ENCODE data around the gene COX15.

COX15 gene

DNA sequence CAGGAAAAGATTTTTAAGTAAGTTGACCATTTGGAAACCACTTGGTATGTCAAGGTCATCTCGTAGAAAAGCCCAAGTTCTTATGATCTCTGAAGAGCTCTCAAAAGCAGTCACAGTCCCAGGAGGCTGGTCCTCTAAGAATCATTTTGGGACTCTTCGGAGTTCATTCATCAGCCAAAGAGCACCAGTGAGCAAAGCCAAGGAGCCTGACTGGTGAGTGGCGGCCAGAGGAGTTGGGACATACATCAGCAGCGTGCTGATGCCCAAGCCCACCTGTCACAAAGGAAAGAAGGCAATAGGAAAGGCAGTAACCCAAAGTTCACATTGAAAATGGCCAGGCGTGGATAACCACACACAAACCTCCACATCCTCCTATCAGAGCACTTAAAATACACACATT, 17.5 kb downstream of the COX15 start:
- Histone ChIP-seq H3K14ac (ENCODE audit: low read length) (no peak overlapping the region), H3K4ac (ENCODE audit: low read length) (no peak overlapping the region), H2BK120ac (ENCODE audit: low read depth, low read length) (no peak overlapping the region), H3K9me3 (replicated peaks in 1 of 2; ENCODE audit: control insufficient read depth in 2 of 2, insufficient read depth in 1 of 2, low read depth in 1 of 2, low read length in 2 of 2) (no peaks in the 10 kb centered on the region), H3K18ac (ENCODE audit: low read length) (no peak overlapping the region), H3K4me2 (ENCODE audit: insufficient read depth, low read length, poor library complexity, severe bottlenecking) (no peak overlapping the region), H3K36me3 (replicated peaks in 1 of 2; ENCODE audit: control insufficient read depth in 2 of 2, insufficient read depth in 2 of 2, low read length in 2 of 2) (peaks cover 21 to 91% of the 10 kb centered on the region in 2 donors), H2AK5ac (ENCODE audit: low read depth, low read length) (no peak overlapping the region), H3K23ac (ENCODE audit: low read depth, low read length, poor library complexity) (no peak overlapping the region), H2BK12ac (ENCODE audit: low read length) (no peak overlapping the region), H3K9ac (ENCODE audit: low read depth, low read length, poor library complexity) (no peak overlapping the region), H2BK5ac (ENCODE audit: low read length) (no peak overlapping the region), H3K4me1 (ENCODE audit: control insufficient read depth in 2 of 2, insufficient read depth in 1 of 2, low read depth in 1 of 2, low read length in 2 of 2) (no peaks in the 10 kb centered on the region), H3K4me3 (ENCODE audit: low read length in 2 of 2) (no peak overlapping the region), H4K91ac (ENCODE audit: low read depth, low read length, poor library complexity) (no peak overlapping the region), H3K27ac (replicated peaks; ENCODE audit: low read length) (no peak overlapping the region), H2AFZ (ENCODE audit: low read length) (no peak overlapping the region), H2BK15ac (ENCODE audit: low read length) (no peak overlapping the region), H4K8ac (ENCODE audit: low read depth, low read length) (no peak overlapping the region), H3K79me1 (ENCODE audit: low read depth, low read length) (no peaks in the 10 kb centered on the region), H3K27me3 (ENCODE audit: control insufficient read depth in 3 of 3, insufficient read depth in 3 of 3, low read depth in 1 of 3, low read length in 3 of 3) (no peaks in the 10 kb centered on the region)
- no peak for DNase-seq (ENCODE audit: low spot score)
- WGBS, 2 donors (ENCODE audit: extremely low coverage in 2 of 2, insufficient read length in 2 of 2, insufficient replicate concordance in 1 of 2), result no CpG with 5 or more reads among the region's 5 CpGs

DNA sequence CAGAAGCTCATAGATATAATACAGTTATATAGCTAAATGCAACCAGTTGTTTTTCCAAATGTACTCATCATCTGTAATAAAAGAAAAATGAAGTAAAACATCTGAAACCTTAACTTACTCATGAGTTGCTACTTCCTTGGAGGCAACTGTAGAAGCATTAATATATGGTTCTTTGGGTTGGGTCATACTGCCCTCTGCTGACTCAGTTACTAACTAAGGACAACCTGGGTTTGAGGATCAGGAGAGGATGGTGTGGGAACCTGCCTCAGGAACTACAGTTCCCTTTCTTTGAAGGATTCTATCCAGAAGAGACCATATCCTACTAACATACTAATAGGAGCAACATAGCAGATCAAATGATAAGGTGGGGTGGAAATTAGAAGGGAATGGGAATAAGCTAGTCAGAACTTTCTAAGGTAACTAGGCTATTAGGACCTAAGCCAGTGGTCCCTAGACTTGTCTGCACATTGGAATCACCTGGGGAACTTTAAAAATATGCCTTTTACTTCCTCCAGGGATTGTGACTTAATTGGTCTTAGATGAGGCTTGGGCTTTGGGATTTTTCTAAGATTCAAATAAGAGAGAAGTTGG, 20.7 kb downstream of the COX15 start:
- H2BK120ac ChIP-seq (ENCODE audit: low read depth, low read length), result no peak overlapping the region
- H3K4me1 ChIP-seq (ENCODE audit: control insufficient read depth in 2 of 2, insufficient read depth in 1 of 2, low read depth in 1 of 2, low read length in 2 of 2), result no peaks in the 10 kb centered on the region
- no peak overlapping the region for H3K4me2 ChIP-seq (ENCODE audit: insufficient read depth, low read length, poor library complexity, severe bottlenecking)
- H3K18ac ChIP-seq (ENCODE audit: low read length), result no peak overlapping the region
- no peak overlapping the region for H2BK15ac ChIP-seq (ENCODE audit: low read length)
- no peak overlapping the region for H3K4ac ChIP-seq (ENCODE audit: low read length)
- no peak overlapping the region for H4K8ac ChIP-seq (ENCODE audit: low read depth, low read length)
- H3K79me1 ChIP-seq (ENCODE audit: low read depth, low read length), result no peaks in the 10 kb centered on the region
- no peak overlapping the region for H3K9ac ChIP-seq (ENCODE audit: low read depth, low read length, poor library complexity)
- no peak overlapping the region for H3K27ac ChIP-seq (replicated peaks; ENCODE audit: low read length)
- H2BK5ac ChIP-seq (ENCODE audit: low read length), result no peak overlapping the region
- no peak overlapping the region for H2AK5ac ChIP-seq (ENCODE audit: low read depth, low read length)
- no peak overlapping the region for H2BK12ac ChIP-seq (ENCODE audit: low read length)
- H3K4me3 ChIP-seq (ENCODE audit: low read length in 2 of 2), result no peak overlapping the region
- no peaks in the 10 kb centered on the region for H3K9me3 ChIP-seq (replicated peaks in 1 of 2; ENCODE audit: control insufficient read depth in 2 of 2, insufficient read depth in 1 of 2, low read depth in 1 of 2, low read length in 2 of 2)
- no peak for DNase-seq (ENCODE audit: low spot score)
- H4K91ac ChIP-seq (ENCODE audit: low read depth, low read length, poor library complexity), result no peak overlapping the region
- peaks cover 9 to 92% of the 10 kb centered on the region in 2 donors for H3K36me3 ChIP-seq (replicated peaks in 1 of 2; ENCODE audit: control insufficient read depth in 2 of 2, insufficient read depth in 2 of 2, low read length in 2 of 2)
- no peak overlapping the region for H3K14ac ChIP-seq (ENCODE audit: low read length)
- no peak overlapping the region for H3K23ac ChIP-seq (ENCODE audit: low read depth, low read length, poor library complexity)
- no peak overlapping the region for H2AFZ ChIP-seq (ENCODE audit: low read length)
- no peaks in the 10 kb centered on the region for H3K27me3 ChIP-seq (ENCODE audit: control insufficient read depth in 3 of 3, insufficient read depth in 3 of 3, low read depth in 1 of 3, low read length in 3 of 3)

DNA sequence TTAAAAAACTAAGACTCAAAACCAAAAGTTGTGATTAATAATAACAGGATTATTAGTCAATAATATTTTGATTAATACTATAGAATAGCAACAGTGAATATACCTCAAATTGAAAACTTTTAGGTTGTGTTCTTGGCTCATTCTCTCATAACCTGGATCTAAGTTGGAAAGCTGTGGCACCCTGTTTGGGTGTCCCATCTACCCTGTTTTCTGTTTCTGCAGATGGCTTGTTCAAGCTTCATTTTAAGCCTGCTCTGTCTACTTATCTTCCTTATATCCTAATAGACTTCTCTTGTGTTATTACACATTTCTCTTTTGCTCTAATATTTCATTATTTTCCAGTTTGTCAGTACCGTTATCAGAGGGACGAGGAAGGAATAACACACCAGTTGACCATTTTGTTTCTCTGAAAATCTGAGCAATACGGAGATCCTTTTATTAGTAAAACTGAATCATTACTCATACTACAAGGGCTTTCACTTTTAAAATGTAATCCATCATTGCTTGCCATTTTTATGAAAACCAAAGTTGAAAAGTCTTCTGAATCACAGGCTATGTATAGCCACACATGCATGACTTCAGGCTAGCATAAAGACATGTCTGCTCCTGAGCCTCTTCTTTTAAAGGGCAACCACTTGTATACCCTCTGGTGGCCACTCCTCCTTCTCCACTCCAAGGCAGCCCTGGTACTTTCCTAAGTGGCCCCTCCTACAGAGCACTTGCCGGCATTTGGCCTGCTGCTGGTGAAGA, 22.3 kb downstream of the COX15 start:
- no peak for DNase-seq (ENCODE audit: low spot score)
- Histone ChIP-seq H4K91ac (ENCODE audit: low read depth, low read length, poor library complexity) (no peak overlapping the region), H3K4me3 (ENCODE audit: low read length in 2 of 2) (no peak overlapping the region), H3K14ac (ENCODE audit: low read length) (no peak overlapping the region), H3K79me1 (ENCODE audit: low read depth, low read length) (no peaks in the 10 kb centered on the region), H2AFZ (ENCODE audit: low read length) (no peak overlapping the region), H2BK120ac (ENCODE audit: low read depth, low read length) (no peak overlapping the region), H3K27me3 (ENCODE audit: control insufficient read depth in 3 of 3, insufficient read depth in 3 of 3, low read depth in 1 of 3, low read length in 3 of 3) (no peaks in the 10 kb centered on the region), H2BK12ac (ENCODE audit: low read length) (no peak overlapping the region), H3K4me2 (ENCODE audit: insufficient read depth, low read length, poor library complexity, severe bottlenecking) (no peak overlapping the region), H3K36me3 (replicated peaks in 1 of 2; ENCODE audit: control insufficient read depth in 2 of 2, insufficient read depth in 2 of 2, low read length in 2 of 2) (peaks cover 8 to 96% of the 10 kb centered on the region in 2 donors), H3K18ac (ENCODE audit: low read length) (no peak overlapping the region), H3K4ac (ENCODE audit: low read length) (no peak overlapping the region), H2BK5ac (ENCODE audit: low read length) (no peak overlapping the region), H3K4me1 (ENCODE audit: control insufficient read depth in 2 of 2, insufficient read depth in 1 of 2, low read depth in 1 of 2, low read length in 2 of 2) (no peaks in the 10 kb centered on the region), H2AK5ac (ENCODE audit: low read depth, low read length) (no peak overlapping the region), H4K8ac (ENCODE audit: low read depth, low read length) (no peak overlapping the region), H3K9ac (ENCODE audit: low read depth, low read length, poor library complexity) (no peak overlapping the region), H3K9me3 (replicated peaks in 1 of 2; ENCODE audit: control insufficient read depth in 2 of 2, insufficient read depth in 1 of 2, low read depth in 1 of 2, low read length in 2 of 2) (no peaks in the 10 kb centered on the region), H3K27ac (replicated peaks; ENCODE audit: low read length) (no peak overlapping the region), H3K23ac (ENCODE audit: low read depth, low read length, poor library complexity) (no peak overlapping the region), H2BK15ac (ENCODE audit: low read length) (no peak overlapping the region)
- WGBS, 2 donors (ENCODE audit: extremely low coverage in 2 of 2, insufficient read length in 2 of 2, insufficient replicate concordance in 1 of 2), result no CpG with 5 or more reads among the region's 4 CpGs

DNA sequence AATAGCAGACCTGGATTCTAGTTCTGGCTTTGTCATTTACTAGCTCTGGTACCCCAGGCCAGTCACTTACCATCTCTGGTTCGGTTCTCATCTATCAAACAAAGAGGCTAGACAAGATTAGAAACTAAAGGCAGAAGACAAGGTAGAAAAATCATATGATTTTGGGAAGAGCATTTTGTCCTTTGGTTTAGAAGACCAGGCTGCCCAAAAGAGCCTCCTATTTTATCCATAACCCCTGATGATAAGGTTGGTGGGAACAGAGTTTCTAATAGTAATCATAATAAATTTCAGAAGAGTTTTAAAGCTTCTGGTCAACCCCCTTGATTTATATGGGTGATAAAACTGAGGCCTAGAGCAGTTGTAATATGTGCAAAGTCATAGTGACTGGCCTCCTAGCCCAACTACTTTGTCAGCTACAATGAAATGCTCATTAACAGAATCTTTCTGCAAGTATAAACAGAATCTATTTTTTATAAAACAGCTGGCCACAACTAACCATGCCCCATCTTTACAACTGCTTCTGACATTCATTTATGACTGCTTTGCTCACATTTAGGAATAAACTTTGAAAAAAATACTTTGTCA, 23.4 kb downstream of the COX15 start:
- no peak overlapping the region for H3K9ac ChIP-seq (ENCODE audit: low read depth, low read length, poor library complexity)
- H3K14ac ChIP-seq (ENCODE audit: low read length), result no peak overlapping the region
- no peak for DNase-seq (ENCODE audit: low spot score)
- no peak overlapping the region for H3K23ac ChIP-seq (ENCODE audit: low read depth, low read length, poor library complexity)
- H3K27ac ChIP-seq (replicated peaks; ENCODE audit: low read length), result no peak overlapping the region
- H2BK120ac ChIP-seq (ENCODE audit: low read depth, low read length), result no peak overlapping the region
- H3K18ac ChIP-seq (ENCODE audit: low read length), result no peak overlapping the region
- no peak overlapping the region for H2BK12ac ChIP-seq (ENCODE audit: low read length)
- no peak overlapping the region for H3K4ac ChIP-seq (ENCODE audit: low read length)
- H4K91ac ChIP-seq (ENCODE audit: low read depth, low read length, poor library complexity), result no peak overlapping the region
- no peak overlapping the region for H2AFZ ChIP-seq (ENCODE audit: low read length)
- no CpG with 5 or more reads among the region's 1 CpG for whole genome bisulfite sequencing, 2 donors (ENCODE audit: extremely low coverage in 2 of 2, insufficient read length in 2 of 2, insufficient replicate concordance in 1 of 2)
- no peak overlapping the region for H4K8ac ChIP-seq (ENCODE audit: low read depth, low read length)
- peaks cover 8 to 96% of the 10 kb centered on the region in 2 donors for H3K36me3 ChIP-seq (replicated peaks in 1 of 2; ENCODE audit: control insufficient read depth in 2 of 2, insufficient read depth in 2 of 2, low read length in 2 of 2)
- H3K79me1 ChIP-seq (ENCODE audit: low read depth, low read length), result peaks cover 2% of the 10 kb centered on the region
- H2BK5ac ChIP-seq (ENCODE audit: low read length), result no peak overlapping the region
- no peak overlapping the region for H3K4me2 ChIP-seq (ENCODE audit: insufficient read depth, low read length, poor library complexity, severe bottlenecking)
- H3K27me3 ChIP-seq (ENCODE audit: control insufficient read depth in 3 of 3, insufficient read depth in 3 of 3, low read depth in 1 of 3, low read length in 3 of 3), result no peaks in the 10 kb centered on the region
- H3K4me1 ChIP-seq (ENCODE audit: control insufficient read depth in 2 of 2, insufficient read depth in 1 of 2, low read depth in 1 of 2, low read length in 2 of 2), result no peaks in the 10 kb centered on the region
- H2AK5ac ChIP-seq (ENCODE audit: low read depth, low read length), result no peak overlapping the region
- H2BK15ac ChIP-seq (ENCODE audit: low read length), result no peak overlapping the region
- H3K4me3 ChIP-seq (ENCODE audit: low read length in 2 of 2), result no peak overlapping the region
- no peaks in the 10 kb centered on the region for H3K9me3 ChIP-seq (replicated peaks in 1 of 2; ENCODE audit: control insufficient read depth in 2 of 2, insufficient read depth in 1 of 2, low read depth in 1 of 2, low read length in 2 of 2)

All from neuronal stem cell (in vitro differentiated cells).